Neural progenitor cell (in vitro differentiated cells): ENCODE measurements around the gene RPTOR.

Experiments
- CTCF ChIP-seq: fragments of 200-600 bp; sonication (generic); IDR thresholded peaks from 2 replicates; pipeline ENCODE4 v1.5.1; 2017; ENCODE audit warnings: antibody characterized with exemption, mild to moderate bottlenecking
- EZH2 ChIP-seq: fragments of 200-600 bp; sonication (generic); IDR thresholded peaks from 2 replicates; pipeline ENCODE4 v1.6.1; 2017; ENCODE audit warnings: antibody characterized with exemption, mild to moderate bottlenecking, moderate library complexity

GRCh38 chr17:80614332-80615047 is 69.9 kb downstream of the RPTOR start:
- no peak for TF ChIP-seq CTCF
- TF ChIP-seq EZH2: no peak
